Kidney epithelial cell (primary cell): ENCODE measurements around the gene NFIB. TPM values are rescaled to one million over a fixed set of nuclear protein-coding genes. Genes with fewer than 3 reads are reported as not detected.

Experiments used
- DNase-seq: peaks from one replicate; pipeline ENCODE4 v3.0.0-alpha.2; 2010; ENCODE audit warnings: low read depth
- H3K27me3 ChIP-seq: 2 replicates; pipeline ENCODE4 v1.6.0; 2011; ENCODE audit warnings: low read length; ENCODE audit not compliant: control insufficient read depth, insufficient read depth
- H3K36me3 ChIP-seq: 2 replicates; pipeline ENCODE4 v1.5.1; 2011; ENCODE audit warnings: low read length; ENCODE audit not compliant: control insufficient read depth, insufficient read depth
- H3K4me3 ChIP-seq: 2 replicates; pipeline ENCODE4 v1.5.1; 2011; ENCODE audit warnings: low read depth, mild to moderate bottlenecking, control low read depth, low read length
- CTCF ChIP-seq: IDR thresholded peaks from 2 replicates; pipeline ENCODE4 v1.5.1; 2011; ENCODE audit warnings: mild to moderate bottlenecking, moderate library complexity, low read length, control low read depth, inconsistent platforms; ENCODE audit not compliant: insufficient read depth, poor library complexity, severe bottlenecking
- total RNA-seq: library from RNA; depleted of rRNA; stranded (reverse); fragments of >200 nt; gene quantifications from 2 replicates; pipeline ENCODE4 v1.2.3, GENCODE V29; 2015

NFIB gene
- total RNA-seq, 1 donor from 2014 or later, result 3.3 TPM

DNA sequence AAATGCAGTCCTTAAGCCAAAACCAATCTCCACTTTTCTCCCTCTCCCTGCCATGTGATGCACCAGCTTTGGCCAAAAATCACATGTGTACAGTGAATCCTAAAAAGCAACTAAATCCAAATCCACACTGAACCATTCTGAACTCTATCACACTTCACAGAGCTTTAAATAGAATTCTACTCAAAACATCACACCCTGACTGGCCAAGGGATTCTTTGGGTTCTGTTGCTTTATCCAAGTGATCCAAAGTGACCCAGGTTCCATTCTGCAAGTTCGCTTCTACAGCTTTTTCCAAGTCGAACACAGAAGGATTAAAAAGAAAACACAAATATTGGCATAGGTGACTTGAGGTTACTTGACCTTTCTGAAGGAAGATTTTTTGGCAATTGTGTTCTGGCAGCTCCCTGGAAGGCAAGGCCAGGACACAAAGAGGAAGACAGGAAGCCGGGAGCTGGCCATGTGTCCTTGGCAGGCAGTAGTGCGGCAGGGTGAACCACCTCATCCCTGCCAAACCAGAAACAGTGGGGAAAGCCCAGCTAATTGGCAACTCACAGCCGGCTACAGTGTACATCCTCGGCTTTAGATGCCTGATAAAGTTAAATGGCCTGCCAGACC lies 115.0 kb downstream of the NFIB start:
- DNase-seq, result no peak

GRCh38 chr9:14198047-14198840 lies 115.7 kb downstream of the NFIB start:
- Histone ChIP-seq H3K27me3 (no peaks in the 10 kb centered on the region), H3K4me3 (no peak overlapping the region), H3K36me3 (no peaks in the 10 kb centered on the region)
- no peak for TF ChIP-seq CTCF
- no peak for DNase-seq

More for the DNA sequence above, 115.0 kb downstream of the NFIB start:
- Histone ChIP-seq H3K4me3 (no peak overlapping the region), H3K27me3 (no peaks in the 10 kb centered on the region), H3K36me3 (no peaks in the 10 kb centered on the region)
- no peak for TF ChIP-seq CTCF

GRCh38 chr9:14197325-14197858 lies 116.5 kb downstream of the NFIB start:
- no peak overlapping the region for H3K4me3 ChIP-seq
- no peak for TF ChIP-seq CTCF

DNA sequence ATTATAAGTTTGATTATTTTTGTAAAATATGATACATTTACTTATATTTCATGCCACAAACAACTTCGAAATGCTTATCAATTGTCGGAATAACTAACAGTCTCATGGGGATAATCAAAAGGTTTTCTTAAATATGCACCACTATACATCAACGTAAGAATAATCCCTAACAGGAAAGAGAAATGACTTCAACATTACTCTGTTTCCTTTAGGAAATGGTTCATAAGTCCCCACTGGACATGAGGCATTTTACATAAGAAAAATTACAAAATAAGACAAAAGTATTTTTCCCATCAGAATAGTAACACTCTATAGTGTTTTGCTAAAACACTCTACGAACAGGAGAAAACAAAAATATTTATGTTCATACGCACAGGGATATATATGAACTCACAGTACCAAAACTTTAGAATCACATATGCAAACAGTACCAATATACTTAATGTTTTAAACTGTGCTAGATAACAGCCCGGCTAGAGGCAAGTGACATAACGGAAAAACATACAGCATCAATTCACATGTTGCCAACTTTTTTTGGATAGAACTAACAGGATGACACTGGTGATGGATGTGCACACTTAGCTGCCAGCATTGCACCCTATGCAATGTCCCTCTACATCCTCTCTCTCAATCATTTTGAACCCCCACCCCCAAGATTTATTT lies 120.5 kb downstream of the NFIB start:
- H3K4me3 ChIP-seq, result no peak overlapping the region
- TF ChIP-seq CTCF, result no peak
- no peaks in the 10 kb centered on the region for H3K27me3 ChIP-seq
- DNase-seq, result no peak
- no peaks in the 10 kb centered on the region for H3K36me3 ChIP-seq

More at GRCh38 chr9:14197325-14197858, 116.5 kb downstream of the NFIB start:
- DNase-seq, result no peak
- Histone ChIP-seq H3K36me3 (no peaks in the 10 kb centered on the region), H3K27me3 (no peaks in the 10 kb centered on the region)

- no peak for DNase-seq
- H3K4me3 ChIP-seq, result no peak overlapping the region
- no peaks in the 10 kb centered on the region for H3K27me3 ChIP-seq
- no peak for TF ChIP-seq CTCF
- H3K36me3 ChIP-seq, result no peaks in the 10 kb centered on the region
Measured at GRCh38 chr9:14192556-14192955, 121.4 kb downstream of the NFIB start.
